Neural progenitor cell (in vitro differentiated cells): ENCODE measurements around the gene VWA7. TPM values are rescaled to one million over a fixed set of nuclear protein-coding genes. Genes with fewer than 3 reads are reported as not detected.

Source experiments
- DNase-seq: peaks from one replicate; pipeline ENCODE4 v3.0.0-alpha.2; 2016; ENCODE audit warnings: low spot score
- H2AFZ ChIP-seq: fragments of 200-600 bp; sonication (generic); replicated peaks from 2 replicates; pipeline ENCODE4 v1.6.1; 2016; ENCODE audit warnings: antibody characterized with exemption
- H3F3A ChIP-seq: fragments of 200-600 bp; sonication (generic); 2 replicates; pipeline ENCODE4 v1.6.1; 2016; ENCODE audit warnings: antibody characterized with exemption, low read depth
- H3K27ac ChIP-seq: fragments of 200-600 bp; sonication (generic); 2 replicates; pipeline ENCODE4 v1.5.1; 2016; ENCODE audit warnings: mild to moderate bottlenecking
- H3K27me3 ChIP-seq: fragments of 200-600 bp; sonication (generic); 2 replicates; pipeline ENCODE4 v1.6.1; 2016; ENCODE audit warnings: mild to moderate bottlenecking, moderate library complexity
- H3K36me3 ChIP-seq: fragments of 200-600 bp; sonication (generic); 2 replicates; pipeline ENCODE4 v1.5.1; 2016
- H3K4me1 ChIP-seq: fragments of 200-600 bp; sonication (generic); 2 replicates; pipeline ENCODE4 v1.6.1; 2016; ENCODE audit warnings: mixed run types
- H3K4me2 ChIP-seq: fragments of 200-600 bp; sonication (generic); 2 replicates; pipeline ENCODE4 v1.6.1; 2016
- H3K4me3 ChIP-seq: fragments of 200-600 bp; sonication (generic); 2 replicates; pipeline ENCODE4 v1.5.1; 2016
- H3K79me2 ChIP-seq: fragments of 200-600 bp; sonication (generic); 2 replicates; pipeline ENCODE4 v1.6.1; 2016; ENCODE audit warnings: low read depth
- H3K9ac ChIP-seq: fragments of 200-600 bp; sonication (generic); 2 replicates; pipeline ENCODE4 v1.6.1; 2016
- H3K9me3 ChIP-seq: fragments of 200-600 bp; sonication (generic); 2 replicates; pipeline ENCODE4 v1.5.1; 2016; ENCODE audit warnings: low read depth
- H4K20me1 ChIP-seq: fragments of 200-600 bp; sonication (generic); 2 replicates; pipeline ENCODE4 v1.6.1; 2016; ENCODE audit warnings: low read depth
- H3K27ac Mint-ChIP-seq: 3 replicates; pipeline ENCODE4 v1.8.0; 2021; ENCODE audit warnings: mixed read lengths
- H3K27me3 Mint-ChIP-seq: 2 replicates; pipeline ENCODE4 v1.8.0; 2022; ENCODE audit warnings: low read depth, mild to moderate bottlenecking, inconsistent platforms, moderate library complexity, mixed read lengths; ENCODE audit not compliant: insufficient read depth
- H3K36me3 Mint-ChIP-seq: 3 replicates; pipeline ENCODE4 v1.8.0; 2021; ENCODE audit warnings: mixed read lengths
- H3K4me1 Mint-ChIP-seq: 3 replicates; pipeline ENCODE4 v1.8.0; 2021; ENCODE audit warnings: mixed read lengths
- H3K4me3 Mint-ChIP-seq: 3 replicates; pipeline ENCODE4 v1.8.0; 2021; ENCODE audit warnings: mild to moderate bottlenecking, moderate library complexity, mixed read lengths
- H3K9me3 Mint-ChIP-seq: 3 replicates; pipeline ENCODE4 v1.8.0; 2020; ENCODE audit warnings: mixed read lengths
- CTCF ChIP-seq: fragments of 200-600 bp; sonication (generic); IDR thresholded peaks from 2 replicates; pipeline ENCODE4 v1.5.1; 2017; ENCODE audit warnings: antibody characterized with exemption, mild to moderate bottlenecking
- EZH2 ChIP-seq: fragments of 200-600 bp; sonication (generic); IDR thresholded peaks from 2 replicates; pipeline ENCODE4 v1.6.1; 2017; ENCODE audit warnings: antibody characterized with exemption, mild to moderate bottlenecking, moderate library complexity
- EZH2phosphoT487 ChIP-seq: fragments of 200-600 bp; sonication (generic); IDR thresholded peaks from 2 replicates; pipeline ENCODE4 v1.6.1; 2017; ENCODE audit warnings: antibody characterized with exemption
- total RNA-seq: library from RNA; depleted of rRNA; stranded (reverse); fragments of >200 nt; gene quantifications from 2 replicates; pipeline ENCODE4 v1.2.3, GENCODE V29; 2015; ENCODE audit warnings: low replicate concordance

VWA7 gene
- total RNA-seq, 1 donor from 2014 or later: 0.34 TPM

- Mint-ChIP-seq H3K4me3 (no peak overlapping the region), H3K36me3 (peaks cover 18% of the 10 kb centered on the region), H3K9me3 (no peaks in the 10 kb centered on the region), H3K27me3 (peaks cover 3% of the 10 kb centered on the region), H3K27ac (peak overlapping the region; percentile 42), H3K4me1 (peaks cover 32% of the 10 kb centered on the region)
- no peak overlapping the region for H3K9ac ChIP-seq
- no peak overlapping the region for H3K27ac ChIP-seq
- H3K4me1 ChIP-seq: peaks cover 23% of the 10 kb centered on the region
- no peaks in the 10 kb centered on the region for H3K9me3 ChIP-seq
- H3K27me3 ChIP-seq: no peaks in the 10 kb centered on the region
- no peak overlapping the region for H3K4me3 ChIP-seq
- H3F3A ChIP-seq: peaks cover 18% of the 10 kb centered on the region
- DNase-seq: no peak
- no peak overlapping the region for H3K4me2 ChIP-seq
- H3K79me2 ChIP-seq: no peaks in the 10 kb centered on the region
- no peak overlapping the region for H2AFZ ChIP-seq
- no peaks in the 10 kb centered on the region for H3K36me3 ChIP-seq
- TF ChIP-seq EZH2 (no peak), EZH2phosphoT487 (no peak), CTCF (no peak)
- H4K20me1 ChIP-seq: no peaks in the 10 kb centered on the region
Observed at GRCh38 chr6:31765559-31765909, 11.6 kb downstream of the VWA7 start.

- Histone ChIP-seq H3K4me2 (peak overlapping the region; percentile 58), H3K36me3 (no peaks in the 10 kb centered on the region), H3F3A (peaks cover 18% of the 10 kb centered on the region), H3K9ac (no peak overlapping the region), H3K79me2 (no peaks in the 10 kb centered on the region), H3K4me3 (no peak overlapping the region), H3K27me3 (no peaks in the 10 kb centered on the region), H3K27ac (peak overlapping the region; percentile 42), H3K4me1 (peaks cover 23% of the 10 kb centered on the region), H4K20me1 (no peaks in the 10 kb centered on the region), H2AFZ (no peak overlapping the region), H3K9me3 (no peaks in the 10 kb centered on the region)
- no peaks in the 10 kb centered on the region for H3K9me3 Mint-ChIP-seq
- peak overlapping the region; percentile 86 for H3K27ac Mint-ChIP-seq
- TF ChIP-seq EZH2 (no peak), CTCF (no peak), EZH2phosphoT487 (no peak)
- DNase-seq: no peak
- peaks cover 4% of the 10 kb centered on the region for H3K27me3 Mint-ChIP-seq
- H3K4me1 Mint-ChIP-seq: peaks cover 29% of the 10 kb centered on the region
- H3K36me3 Mint-ChIP-seq: peaks cover 28% of the 10 kb centered on the region
- peak overlapping the region; percentile 54 for H3K4me3 Mint-ChIP-seq
Observed at GRCh38 chr6:31764198-31764597, 12.9 kb downstream of the VWA7 start.

GRCh38 chr6:31763619-31763940 lies 13.5 kb downstream of the VWA7 start:
- no peaks in the 10 kb centered on the region for H4K20me1 ChIP-seq
- H3K27ac ChIP-seq: peak overlapping the region; percentile 67
- peaks cover 23% of the 10 kb centered on the region for H3K4me1 ChIP-seq
- Mint-ChIP-seq H3K36me3 (peaks cover 34% of the 10 kb centered on the region), H3K4me1 (peaks cover 29% of the 10 kb centered on the region), H3K27me3 (peaks cover 4% of the 10 kb centered on the region), H3K4me3 (peak overlapping the region; percentile 54), H3K9me3 (no peaks in the 10 kb centered on the region), H3K27ac (peak overlapping the region; percentile 86)
- TF ChIP-seq EZH2phosphoT487 (no peak), CTCF (no peak), EZH2 (no peak)
- no peak overlapping the region for H3K9ac ChIP-seq
- H3K79me2 ChIP-seq: no peaks in the 10 kb centered on the region
- no peaks in the 10 kb centered on the region for H3K36me3 ChIP-seq
- peak; percentile 88 for DNase-seq
- H2AFZ ChIP-seq: no peak overlapping the region
- H3K27me3 ChIP-seq: no peaks in the 10 kb centered on the region
- peak overlapping the region; percentile 73 for H3K4me2 ChIP-seq
- peaks cover 18% of the 10 kb centered on the region for H3F3A ChIP-seq
- H3K9me3 ChIP-seq: no peaks in the 10 kb centered on the region
- no peak overlapping the region for H3K4me3 ChIP-seq
